ENCODE results near the gene QPCTL. TPM values are rescaled to one million over a fixed set of nuclear protein-coding genes. Genes with fewer than 3 reads are reported as not detected.

QPCTL gene
- total RNA-seq, 1 donor: 15.6 TPM

GRCh38 chr19:45645068-45645630, 47.3 kb upstream of the QPCTL start:
- H2AFZ ChIP-seq (ENCODE audit: low read length): peak overlapping the region; percentile 91

DNA sequence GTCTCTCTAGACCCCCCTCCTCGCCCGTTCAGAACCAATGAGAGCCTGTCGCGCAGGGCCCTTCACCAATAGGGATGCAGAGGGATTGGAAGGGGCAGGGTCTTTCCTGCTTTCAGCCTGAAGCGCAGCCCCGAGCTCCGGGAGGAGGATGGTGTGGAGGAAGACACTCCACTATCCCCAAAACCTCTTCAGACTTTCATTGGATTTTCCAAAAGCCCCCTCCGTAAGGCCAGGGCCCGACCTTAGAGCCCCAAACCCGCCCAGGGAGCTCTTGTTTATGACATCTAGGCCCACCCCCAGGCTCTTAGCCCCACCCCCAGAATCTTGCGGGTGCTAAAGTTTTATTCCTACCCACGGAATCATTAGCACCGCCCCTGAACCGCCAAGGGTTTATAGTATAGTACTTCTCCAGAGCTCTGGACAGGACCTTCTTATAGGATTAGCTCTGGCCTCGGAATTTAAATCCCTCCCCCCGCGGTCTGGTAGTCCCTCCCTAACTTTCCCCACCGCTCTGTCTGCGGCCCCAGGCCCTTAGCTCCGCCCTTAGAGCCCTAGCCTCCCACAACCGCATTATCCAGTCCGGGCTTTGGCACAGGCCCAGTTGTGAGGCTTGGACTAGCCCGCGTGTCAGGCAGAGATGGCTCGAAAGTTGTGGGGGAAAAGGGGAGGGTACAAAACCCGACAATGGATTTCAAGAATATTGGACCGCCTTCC, 46.7 kb upstream of the QPCTL start:
- no peaks in the 10 kb centered on the region for H4K20me1 ChIP-seq (ENCODE audit: insufficient read depth, low read length)
- peaks cover 17% of the 10 kb centered on the region for H3K4me1 ChIP-seq (ENCODE audit: insufficient read depth, low read length)
- H3K9me3 ChIP-seq (ENCODE audit: low read depth, low read length): no peaks in the 10 kb centered on the region
- no peak overlapping the region for H3K27ac ChIP-seq (ENCODE audit: low read depth, low read length)
- H3K27me3 ChIP-seq (ENCODE audit: insufficient read depth, low read length): no peaks in the 10 kb centered on the region
- peak overlapping the region; percentile 91 for H2AFZ ChIP-seq (ENCODE audit: low read length)
- TF ChIP-seq, protein P1, sequence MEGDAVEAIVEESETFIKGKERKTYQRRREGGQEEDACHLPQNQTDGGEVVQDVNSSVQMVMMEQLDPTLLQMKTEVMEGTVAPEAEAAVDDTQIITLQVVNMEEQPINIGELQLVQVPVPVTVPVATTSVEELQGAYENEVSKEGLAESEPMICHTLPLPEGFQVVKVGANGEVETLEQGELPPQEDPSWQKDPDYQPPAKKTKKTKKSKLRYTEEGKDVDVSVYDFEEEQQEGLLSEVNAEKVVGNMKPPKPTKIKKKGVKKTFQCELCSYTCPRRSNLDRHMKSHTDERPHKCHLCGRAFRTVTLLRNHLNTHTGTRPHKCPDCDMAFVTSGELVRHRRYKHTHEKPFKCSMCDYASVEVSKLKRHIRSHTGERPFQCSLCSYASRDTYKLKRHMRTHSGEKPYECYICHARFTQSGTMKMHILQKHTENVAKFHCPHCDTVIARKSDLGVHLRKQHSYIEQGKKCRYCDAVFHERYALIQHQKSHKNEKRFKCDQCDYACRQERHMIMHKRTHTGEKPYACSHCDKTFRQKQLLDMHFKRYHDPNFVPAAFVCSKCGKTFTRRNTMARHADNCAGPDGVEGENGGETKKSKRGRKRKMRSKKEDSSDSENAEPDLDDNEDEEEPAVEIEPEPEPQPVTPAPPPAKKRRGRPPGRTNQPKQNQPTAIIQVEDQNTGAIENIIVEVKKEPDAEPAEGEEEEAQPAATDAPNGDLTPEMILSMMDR (IDR thresholded peaks at IDR 0.05; ENCODE audit: extremely low read depth, low read depth, low read length): no peak
- peak overlapping the region; percentile 68 for H3K4me3 ChIP-seq (ENCODE audit: insufficient read depth, low read length)
- no peaks in the 10 kb centered on the region for H3K36me3 ChIP-seq (ENCODE audit: insufficient read depth, low read length)
- H3K79me2 ChIP-seq (ENCODE audit: insufficient read depth, low read length): no peaks in the 10 kb centered on the region
- peak; percentile 100 for DNase-seq (ENCODE audit: insufficient read length, low spot score, missing footprints)
- H3K4me2 ChIP-seq (ENCODE audit: insufficient read depth, low read length): peak overlapping the region; percentile 75

More at GRCh38 chr19:45645068-45645630, 47.3 kb upstream of the QPCTL start:
- Histone ChIP-seq H3K4me1 (ENCODE audit: insufficient read depth, low read length) (peaks cover 17% of the 10 kb centered on the region), H3K36me3 (ENCODE audit: insufficient read depth, low read length) (no peaks in the 10 kb centered on the region), H3K4me3 (ENCODE audit: insufficient read depth, low read length) (peak overlapping the region; percentile 68), H3K27me3 (ENCODE audit: insufficient read depth, low read length) (no peaks in the 10 kb centered on the region), H3K9me3 (ENCODE audit: low read depth, low read length) (no peaks in the 10 kb centered on the region), H3K4me2 (ENCODE audit: insufficient read depth, low read length) (peak overlapping the region; percentile 75), H4K20me1 (ENCODE audit: insufficient read depth, low read length) (no peaks in the 10 kb centered on the region), H3K79me2 (ENCODE audit: insufficient read depth, low read length) (no peaks in the 10 kb centered on the region), H3K27ac (ENCODE audit: low read depth, low read length) (no peak overlapping the region)
- TF ChIP-seq, protein P1 (IDR thresholded peaks at IDR 0.05; ENCODE audit: extremely low read depth, low read depth, low read length): no peak
- no peak for DNase-seq (ENCODE audit: insufficient read length, low spot score, missing footprints)

- H4K20me1 ChIP-seq (ENCODE audit: insufficient read depth, low read length): no peaks in the 10 kb centered on the region
- DNase-seq (ENCODE audit: insufficient read length, low spot score, missing footprints): no peak
- no peaks in the 10 kb centered on the region for H3K9me3 ChIP-seq (ENCODE audit: low read depth, low read length)
- H3K27ac ChIP-seq (ENCODE audit: low read depth, low read length): no peak overlapping the region
- peaks cover 14% of the 10 kb centered on the region for H3K4me1 ChIP-seq (ENCODE audit: insufficient read depth, low read length)
- H3K36me3 ChIP-seq (ENCODE audit: insufficient read depth, low read length): no peaks in the 10 kb centered on the region
- TF ChIP-seq, protein P1 (IDR thresholded peaks at IDR 0.05; ENCODE audit: extremely low read depth, low read depth, low read length): no peak
- peak overlapping the region; percentile 91 for H2AFZ ChIP-seq (ENCODE audit: low read length)
- H3K27me3 ChIP-seq (ENCODE audit: insufficient read depth, low read length): no peaks in the 10 kb centered on the region
- H3K79me2 ChIP-seq (ENCODE audit: insufficient read depth, low read length): no peaks in the 10 kb centered on the region
- H3K4me3 ChIP-seq (ENCODE audit: insufficient read depth, low read length): peak overlapping the region; percentile 68
- peak overlapping the region; percentile 75 for H3K4me2 ChIP-seq (ENCODE audit: insufficient read depth, low read length)
Observed at GRCh38 chr19:45646345-45646698, 46.1 kb upstream of the QPCTL start.

DNA sequence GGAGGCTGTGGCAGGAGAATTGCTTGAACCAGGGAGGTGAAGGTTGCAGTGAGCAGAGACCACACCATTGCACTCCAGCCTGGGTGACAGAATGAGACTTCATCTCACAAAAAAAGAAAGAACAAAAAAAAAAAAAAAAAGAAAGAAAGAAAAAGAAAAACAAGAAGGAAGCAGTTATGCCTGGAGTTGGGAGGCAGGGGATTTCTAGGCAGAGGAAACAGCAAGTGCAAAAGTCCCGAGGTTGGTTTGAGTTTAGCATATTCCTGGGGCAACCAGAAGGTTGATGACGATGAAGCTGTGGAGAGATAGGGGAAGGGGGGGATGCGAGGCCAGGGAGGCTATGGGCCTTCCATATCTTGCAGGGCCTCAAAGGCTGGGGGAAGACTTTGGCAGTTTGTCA, 41.7 kb upstream of the QPCTL start:
- H3K27me3 ChIP-seq (ENCODE audit: insufficient read depth, low read length): no peaks in the 10 kb centered on the region
- no peaks in the 10 kb centered on the region for H3K36me3 ChIP-seq (ENCODE audit: insufficient read depth, low read length)
- no peaks in the 10 kb centered on the region for H4K20me1 ChIP-seq (ENCODE audit: insufficient read depth, low read length)
- no peaks in the 10 kb centered on the region for H3K4me1 ChIP-seq (ENCODE audit: insufficient read depth, low read length)
- TF ChIP-seq, protein P1 (IDR thresholded peaks at IDR 0.05; ENCODE audit: extremely low read depth, low read depth, low read length): no peak
- H3K4me3 ChIP-seq (ENCODE audit: insufficient read depth, low read length): no peak overlapping the region
- no peak overlapping the region for H3K27ac ChIP-seq (ENCODE audit: low read depth, low read length)
- H2AFZ ChIP-seq (ENCODE audit: low read length): no peak overlapping the region
- no peaks in the 10 kb centered on the region for H3K79me2 ChIP-seq (ENCODE audit: insufficient read depth, low read length)
- H3K4me2 ChIP-seq (ENCODE audit: insufficient read depth, low read length): no peak overlapping the region
- no peak for DNase-seq (ENCODE audit: insufficient read length, low spot score, missing footprints)
- no peaks in the 10 kb centered on the region for H3K9me3 ChIP-seq (ENCODE audit: low read depth, low read length)

Data from osteoblast (primary cell).